Measurements from ENCODE around the gene TNP1. TPM values are rescaled to one million over a fixed set of nuclear protein-coding genes. Genes with fewer than 3 reads are reported as not detected.

Gene TNP1
- total RNA-seq, 1 donor from 2014 or later, result not detected

DNA sequence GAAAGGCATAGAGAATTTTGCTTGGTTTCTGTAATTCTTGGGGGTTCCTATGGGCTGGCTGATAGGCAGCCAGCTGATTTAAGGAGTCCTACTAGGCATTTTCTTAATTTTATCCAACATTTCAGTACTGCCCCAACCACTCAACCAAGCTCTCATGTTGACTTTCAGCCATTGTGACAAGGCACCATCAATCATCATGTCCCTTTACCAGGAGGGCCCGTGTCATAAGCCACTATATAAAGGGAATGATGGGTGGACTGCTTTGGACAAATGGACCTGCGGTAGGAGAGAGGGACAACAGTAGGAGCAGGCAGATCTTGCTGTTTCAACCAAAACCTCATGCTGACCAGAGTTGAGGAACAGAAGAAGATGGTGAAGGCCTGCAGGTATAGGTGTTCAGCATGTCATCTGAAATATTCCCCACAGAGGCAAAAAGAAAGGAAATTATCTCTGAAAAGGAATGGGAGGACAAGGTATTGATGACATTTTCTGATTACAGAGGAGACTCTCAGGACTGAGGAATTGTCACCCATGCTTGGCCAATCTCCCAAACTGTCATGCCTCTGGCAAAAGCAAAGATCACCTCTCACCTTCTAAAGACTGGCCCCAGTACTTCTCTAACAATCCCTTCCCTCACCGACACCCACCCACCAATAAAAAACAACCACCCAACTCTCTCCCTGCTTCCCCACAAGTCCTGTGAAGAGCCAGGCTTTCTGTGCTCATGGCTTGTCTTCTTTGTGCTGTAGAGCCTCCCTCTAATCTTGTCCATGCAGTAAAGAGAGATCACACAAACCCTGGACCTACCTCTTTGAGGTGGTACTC lies 10.9 kb upstream of the TNP1 start:
- Mint-ChIP-seq H3K27ac (no peak overlapping the region), H3K27me3 (ENCODE audit: low read depth) (peaks cover 5% of the 10 kb centered on the region), H3K36me3 (no peaks in the 10 kb centered on the region), H3K4me3 (no peak overlapping the region), H3K9me3 (peaks cover 13% of the 10 kb centered on the region), H3K4me1 (no peaks in the 10 kb centered on the region)
- no peak for DNase-seq (ENCODE audit: low spot score in 2 of 2, unreplicated experiment in 2 of 2)
- TF ChIP-seq, protein P1, sequence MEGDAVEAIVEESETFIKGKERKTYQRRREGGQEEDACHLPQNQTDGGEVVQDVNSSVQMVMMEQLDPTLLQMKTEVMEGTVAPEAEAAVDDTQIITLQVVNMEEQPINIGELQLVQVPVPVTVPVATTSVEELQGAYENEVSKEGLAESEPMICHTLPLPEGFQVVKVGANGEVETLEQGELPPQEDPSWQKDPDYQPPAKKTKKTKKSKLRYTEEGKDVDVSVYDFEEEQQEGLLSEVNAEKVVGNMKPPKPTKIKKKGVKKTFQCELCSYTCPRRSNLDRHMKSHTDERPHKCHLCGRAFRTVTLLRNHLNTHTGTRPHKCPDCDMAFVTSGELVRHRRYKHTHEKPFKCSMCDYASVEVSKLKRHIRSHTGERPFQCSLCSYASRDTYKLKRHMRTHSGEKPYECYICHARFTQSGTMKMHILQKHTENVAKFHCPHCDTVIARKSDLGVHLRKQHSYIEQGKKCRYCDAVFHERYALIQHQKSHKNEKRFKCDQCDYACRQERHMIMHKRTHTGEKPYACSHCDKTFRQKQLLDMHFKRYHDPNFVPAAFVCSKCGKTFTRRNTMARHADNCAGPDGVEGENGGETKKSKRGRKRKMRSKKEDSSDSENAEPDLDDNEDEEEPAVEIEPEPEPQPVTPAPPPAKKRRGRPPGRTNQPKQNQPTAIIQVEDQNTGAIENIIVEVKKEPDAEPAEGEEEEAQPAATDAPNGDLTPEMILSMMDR (IDR thresholded peaks at IDR 0.05; ENCODE audit: unreplicated experiment), result no peak

DNA sequence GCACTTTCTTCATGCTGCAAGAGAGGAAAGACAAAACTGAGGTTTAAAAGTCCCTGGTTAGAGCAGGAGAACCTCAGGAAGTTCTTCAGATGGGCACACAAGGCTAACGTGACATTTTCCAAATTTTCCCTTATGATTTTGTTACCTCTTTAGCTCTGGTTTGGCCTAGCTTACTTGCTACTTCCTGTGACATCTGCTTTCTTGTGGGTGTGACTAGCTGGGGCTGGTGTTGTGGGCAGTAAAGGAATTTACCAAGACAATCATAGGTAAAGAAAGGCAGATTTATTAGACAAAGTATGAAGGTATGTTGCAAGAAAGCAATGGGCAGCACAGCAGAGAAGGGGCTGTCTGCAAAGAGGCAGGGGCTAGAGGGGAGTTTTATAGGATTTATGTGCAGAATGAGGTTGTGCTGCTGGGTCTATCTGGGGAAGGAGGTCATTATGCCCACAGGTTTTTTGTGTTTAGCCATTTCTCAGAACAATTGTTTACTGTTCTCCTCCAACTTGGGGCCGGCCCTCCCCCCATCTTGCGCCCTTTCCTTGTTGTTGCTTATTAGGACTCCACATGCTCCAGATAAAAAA lies 6.7 kb upstream of the TNP1 start:
- DNase-seq (ENCODE audit: low spot score in 2 of 2, unreplicated experiment in 2 of 2), result no peak
- Mint-ChIP-seq H3K9me3 (peaks cover 13% of the 10 kb centered on the region), H3K27me3 (ENCODE audit: low read depth) (peaks cover 14% of the 10 kb centered on the region), H3K4me3 (no peak overlapping the region), H3K27ac (no peak overlapping the region), H3K36me3 (no peaks in the 10 kb centered on the region), H3K4me1 (no peaks in the 10 kb centered on the region)
- TF ChIP-seq, protein P1 (IDR thresholded peaks at IDR 0.05; ENCODE audit: unreplicated experiment), result no peak

DNA sequence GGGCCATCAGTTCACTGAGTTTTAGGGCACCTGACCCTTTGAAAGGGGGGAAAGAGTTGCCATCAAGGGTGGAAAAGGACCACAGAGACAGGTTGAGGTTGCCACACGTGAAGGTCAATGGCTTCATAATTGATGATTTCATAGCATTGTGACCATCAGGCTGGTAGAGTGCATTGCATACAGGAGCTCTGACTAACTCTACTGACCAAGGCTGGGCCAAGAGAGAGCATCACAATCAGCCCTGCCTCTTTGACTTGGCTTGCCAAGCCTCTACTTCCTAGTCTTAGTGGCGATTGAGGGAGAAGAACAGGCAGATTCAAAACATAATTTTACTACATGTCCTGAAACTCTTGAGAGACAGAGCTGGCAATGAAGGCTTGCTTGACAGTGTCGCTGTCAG lies 5.8 kb upstream of the TNP1 start:
- Mint-ChIP-seq H3K27ac (no peak overlapping the region), H3K27me3 (ENCODE audit: low read depth) (peaks cover 15% of the 10 kb centered on the region), H3K9me3 (peaks cover 13% of the 10 kb centered on the region), H3K36me3 (no peaks in the 10 kb centered on the region), H3K4me1 (no peaks in the 10 kb centered on the region), H3K4me3 (no peak overlapping the region)
- DNase-seq (ENCODE audit: low spot score in 2 of 2, unreplicated experiment in 2 of 2), result no peak
- TF ChIP-seq, protein P1 (IDR thresholded peaks at IDR 0.05; ENCODE audit: unreplicated experiment), result no peak

DNA sequence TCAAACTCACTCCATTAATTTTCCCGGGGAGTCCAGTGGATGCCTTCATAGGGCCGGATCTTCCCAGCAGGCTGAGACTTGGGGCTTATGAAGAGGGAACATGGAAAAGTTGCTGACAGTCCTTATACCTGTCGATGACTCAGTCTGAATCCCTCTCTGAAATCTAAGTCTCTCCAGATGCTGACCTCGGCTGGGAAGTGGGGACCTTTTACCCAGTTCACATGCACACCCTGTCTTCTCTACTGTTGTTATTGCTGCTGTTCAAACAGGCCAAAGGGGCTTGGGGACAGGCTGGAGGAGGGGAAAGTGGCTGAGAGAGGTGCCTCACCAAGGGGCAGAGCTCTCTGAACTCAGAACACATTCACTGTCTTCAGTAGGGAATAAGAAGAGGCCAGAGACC lies 4.1 kb upstream of the TNP1 start:
- peaks cover 13% of the 10 kb centered on the region for H3K9me3 Mint-ChIP-seq
- H3K4me1 Mint-ChIP-seq, result no peaks in the 10 kb centered on the region
- no peak for DNase-seq (ENCODE audit: low spot score in 2 of 2, unreplicated experiment in 2 of 2)
- TF ChIP-seq, protein P1 (IDR thresholded peaks at IDR 0.05; ENCODE audit: unreplicated experiment), result no peak
- no peak overlapping the region for H3K27ac Mint-ChIP-seq
- H3K4me3 Mint-ChIP-seq, result no peak overlapping the region
- peaks cover 18% of the 10 kb centered on the region for H3K27me3 Mint-ChIP-seq (ENCODE audit: low read depth)
- H3K36me3 Mint-ChIP-seq, result no peaks in the 10 kb centered on the region

DNA sequence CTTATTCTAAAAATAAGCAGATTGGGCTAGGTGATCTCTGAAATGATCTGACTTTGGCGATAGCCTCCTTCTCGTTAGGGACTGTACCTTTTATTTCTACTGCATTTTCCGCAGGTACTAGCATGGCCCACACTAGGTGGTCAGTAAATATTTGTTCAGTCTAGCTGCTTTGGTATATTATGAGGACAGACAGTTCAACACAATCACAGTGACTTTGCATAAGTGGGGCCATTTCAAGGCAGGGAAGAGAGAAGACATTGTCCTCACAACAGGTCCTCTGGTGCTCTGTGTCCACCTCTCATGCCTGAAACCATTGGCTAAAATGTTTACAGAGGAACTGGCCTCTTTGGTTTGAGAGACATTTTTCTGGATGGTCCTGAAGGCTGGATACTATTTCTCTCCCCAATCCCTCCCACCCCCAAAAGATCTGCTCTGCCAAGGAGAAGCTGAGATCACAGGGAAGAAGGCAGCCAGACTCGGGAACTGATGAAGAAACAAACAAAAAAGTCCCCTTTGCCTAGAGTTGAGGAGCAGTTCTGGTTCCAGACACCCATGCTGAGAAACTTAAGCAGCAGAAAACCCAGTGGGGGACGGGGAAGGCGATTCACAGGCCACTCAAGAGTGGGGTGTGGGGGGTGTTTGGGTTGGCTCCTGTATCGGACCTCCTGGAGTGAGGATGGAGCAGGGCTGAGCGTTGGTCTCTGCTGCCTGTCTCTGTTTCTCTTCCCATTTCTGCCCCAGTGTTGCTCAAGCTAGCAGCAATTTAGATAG lies 2.9 kb upstream of the TNP1 start:
- H3K9me3 Mint-ChIP-seq, result peaks cover 13% of the 10 kb centered on the region
- H3K4me3 Mint-ChIP-seq, result no peak overlapping the region
- no peaks in the 10 kb centered on the region for H3K4me1 Mint-ChIP-seq
- H3K27ac Mint-ChIP-seq, result no peak overlapping the region
- no peaks in the 10 kb centered on the region for H3K36me3 Mint-ChIP-seq
- DNase-seq (ENCODE audit: low spot score in 2 of 2, unreplicated experiment in 2 of 2), result no peak
- TF ChIP-seq, protein P1 (IDR thresholded peaks at IDR 0.05; ENCODE audit: unreplicated experiment), result no peak
- peaks cover 16% of the 10 kb centered on the region for H3K27me3 Mint-ChIP-seq (ENCODE audit: low read depth)
